GM23248 (cell line): Measurements from ENCODE around the gene LTB.

ENCODE experiments used
- EZH2 ChIP-seq: fragments of 200-600 bp; sonication (generic); IDR thresholded peaks from 2 replicates; pipeline ENCODE4 v1.6.1; 2018; ENCODE audit warnings: antibody characterized with exemption, mild to moderate bottlenecking; ENCODE audit not compliant: insufficient read depth, poor library complexity, severe bottlenecking
- EZH2phosphoT487 ChIP-seq: fragments of 200-600 bp; sonication (generic); IDR thresholded peaks from 2 replicates; pipeline ENCODE4 v1.6.1; 2018; ENCODE audit warnings: antibody characterized with exemption, moderate library complexity, mild to moderate bottlenecking, low read depth; ENCODE audit not compliant: insufficient read depth

GRCh38 chr6:31541658-31542521 lies 40.3 kb downstream of the LTB start, which contains the start of gene DDX39B:
- no peak for TF ChIP-seq EZH2phosphoT487
- TF ChIP-seq EZH2: no peak
